Tibial nerve (tissue), 4 donors: ENCODE measurements around the gene ACTR5. TPM values are rescaled to one million over a fixed set of nuclear protein-coding genes. Genes with fewer than 3 reads are reported as not detected.

Source experiments
- DNase-seq, 2 donors: peaks; one replicate each; pipeline ENCODE4 v3.0.0-alpha.2; 2019; ENCODE audit warnings: low spot score in 2 of 2
- H3K27ac ChIP-seq, 4 donors: fragments of 200-600 bp; sonication (generic) in 3 of 4; one replicate each; pipeline ENCODE4 v1.5.1; 2017 to 2019; ENCODE audit warnings: mild to moderate bottlenecking in 1 of 4
- H3K27me3 ChIP-seq, 2 donors: fragments of 200-600 bp; sonication (generic) in 1 of 2; one replicate each; pipeline versions ENCODE4 v1.5.1 to v1.6.0; 2017 to 2019
- H3K36me3 ChIP-seq, 3 donors: fragments of 200-600 bp; sonication (generic); one replicate each; pipeline ENCODE4 v1.5.1; 2018 to 2019
- H3K4me1 ChIP-seq, 4 donors: fragments of 200-600 bp; sonication (generic) in 3 of 4; one replicate each; pipeline ENCODE4 v1.5.1; 2017 to 2019
- H3K4me3 ChIP-seq, 4 donors: fragments of 200-600 bp; sonication (generic) in 3 of 4; one replicate each; pipeline ENCODE4 v1.5.1; 2017 to 2019; ENCODE audit warnings: mild to moderate bottlenecking in 1 of 4, moderate library complexity in 1 of 4
- H3K9me3 ChIP-seq, 4 donors: fragments of 200-600 bp; sonication (generic) in 3 of 4; one replicate each; pipeline ENCODE4 v1.5.1; 2017 to 2019
- CTCF ChIP-seq, 5 experiments: fragments of 200-600 bp in 3 of 5; fragments of 450-650 bp in 2 of 5; sonication (generic) in 3 of 5; IDR thresholded peaks; one replicate each; pipeline ENCODE4 v1.5.1; 2016 to 2019; ENCODE audit warnings: antibody characterized with exemption in 5 of 5, mild to moderate bottlenecking in 3 of 5, moderate library complexity in 2 of 5
- EP300 ChIP-seq, 2 donors: sonication (generic); formaldehyde crosslinking; IDR thresholded peaks; one replicate each; pipeline ENCODE4 v1.6.1; 2017; ENCODE audit warnings: antibody characterized with exemption in 2 of 2, mild to moderate bottlenecking in 1 of 2
- POLR2A ChIP-seq, 2 donors: fragments of 450-650 bp; IDR thresholded peaks; one replicate each; pipeline ENCODE4 v1.6.1; 2017; ENCODE audit warnings: antibody characterized with exemption in 2 of 2, mild to moderate bottlenecking in 2 of 2, moderate library complexity in 2 of 2
- WGBS, 2 donors: methylation state at CpG; one replicate each; pipeline ENCODE4 v1.1.5; 2018; 5-methylcytosine and 5-hydroxymethylcytosine counted together
- total RNA-seq, 4 donors: library from RNA; depleted of rRNA; stranded (reverse); fragments of >200 nt; gene quantifications; one replicate each; pipeline ENCODE4 v1.1.0, GENCODE V29; 2016

The ACTR5 gene
- total RNA-seq, 4 donors from 2014 or later = 14.7 to 19.0 (median 18.6) TPM

- DNase-seq = no peak
- peaks cover 0 to 31% of the 10 kb centered on the region in 2 donors for H3K27me3 ChIP-seq
- H3K27ac ChIP-seq = no peak overlapping the region
- no peak overlapping the region for H3K4me3 ChIP-seq
- no peaks in the 10 kb centered on the region for H3K4me1 ChIP-seq
- no peak for TF ChIP-seq CTCF (IDR thresholded peaks at IDR 0.05)
- 59 to 64% methylated on average over 4 of the region's 4 CpGs for WGBS, 2 donors
- H3K36me3 ChIP-seq = no peaks in the 10 kb centered on the region
- no peaks in the 10 kb centered on the region for H3K9me3 ChIP-seq
Measured at GRCh38 chr20:38704136-38704535, 44.1 kb upstream of the ACTR5 start.

GRCh38 chr20:38706509-38706908 lies 41.8 kb upstream of the ACTR5 start:
- Histone ChIP-seq H3K27ac (no peak overlapping the region), H3K9me3 (no peaks in the 10 kb centered on the region), H3K27me3 (peaks cover 0 to 18% of the 10 kb centered on the region in 2 donors), H3K4me3 (no peak overlapping the region), H3K4me1 (no peaks in the 10 kb centered on the region), H3K36me3 (no peaks in the 10 kb centered on the region)
- DNase-seq = no peak
- 9 to 14% methylated on average over 7 of the region's 7 CpGs for WGBS, 2 donors
- TF ChIP-seq POLR2A (IDR thresholded peaks at IDR 0.05) = no peak

- Histone ChIP-seq H3K4me3 (no peak overlapping the region), H3K27me3 (peaks cover 0 to 63% of the 10 kb centered on the region in 2 donors), H3K36me3 (no peaks in the 10 kb centered on the region), H3K27ac (no peak overlapping the region), H3K4me1 (no peaks in the 10 kb centered on the region), H3K9me3 (no peaks in the 10 kb centered on the region)
- WGBS, 2 donors = 9 to 15% methylated on average over 6 of the region's 6 CpGs
- TF ChIP-seq POLR2A (IDR thresholded peaks at IDR 0.05) (no peak), CTCF (IDR thresholded peaks at IDR 0.05) (no peak), EP300 (IDR thresholded peaks at IDR 0.05) (no peak)
- DNase-seq = no peak
Measured at GRCh38 chr20:38714308-38714707, 34.0 kb upstream of the ACTR5 start.

DNA sequence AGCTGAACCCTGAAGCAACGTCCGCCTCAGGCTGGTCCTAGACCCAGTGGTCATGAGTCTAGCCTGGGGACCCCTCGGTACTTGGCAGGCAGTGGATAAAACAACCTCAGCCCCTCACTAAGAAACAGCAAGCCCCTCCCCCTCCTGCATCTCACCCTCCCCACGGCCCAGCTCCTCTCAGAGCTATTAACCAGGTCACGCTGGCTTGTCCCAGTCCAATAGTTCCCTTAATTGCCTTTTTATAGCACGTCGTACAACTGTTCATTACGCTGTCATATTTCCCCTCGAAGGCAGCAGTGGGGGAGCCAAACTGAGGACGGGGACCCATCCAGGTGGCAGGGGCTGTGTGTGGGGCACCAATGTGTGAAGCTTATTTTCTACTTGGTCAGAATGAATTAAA lies 32.6 kb upstream of the ACTR5 start:
- H3K9me3 ChIP-seq = no peaks in the 10 kb centered on the region
- H3K27me3 ChIP-seq = peaks cover 0 to 77% of the 10 kb centered on the region in 2 donors
- no peaks in the 10 kb centered on the region for H3K4me1 ChIP-seq
- no peaks in the 10 kb centered on the region for H3K36me3 ChIP-seq
- TF ChIP-seq EP300 (IDR thresholded peaks at IDR 0.05) (no peak), CTCF (IDR thresholded peaks at IDR 0.05) (no peak), POLR2A (IDR thresholded peaks at IDR 0.05) (no peak)
- 11 to 21% methylated on average over 10 of the region's 10 CpGs for WGBS, 2 donors
- no peak overlapping the region for H3K4me3 ChIP-seq
- DNase-seq = no peak
- H3K27ac ChIP-seq = no peak overlapping the region

- peaks cover 0 to 98% of the 10 kb centered on the region in 2 donors for H3K27me3 ChIP-seq
- H3K27ac ChIP-seq = no peak overlapping the region
- 0 to 2% methylated on average over 7 of the region's 7 CpGs for WGBS, 2 donors
- H3K9me3 ChIP-seq = no peaks in the 10 kb centered on the region
- peaks cover 0 to 45% (median 2%) of the 10 kb centered on the region in 4 donors for H3K4me1 ChIP-seq
- H3K4me3 ChIP-seq = no peak overlapping the region
- no peak for DNase-seq
- no peaks in the 10 kb centered on the region for H3K36me3 ChIP-seq
- TF ChIP-seq EP300 (IDR thresholded peaks at IDR 0.05) = no peak
- no peak for TF ChIP-seq POLR2A (IDR thresholded peaks at IDR 0.05)
- TF ChIP-seq CTCF (IDR thresholded peaks at IDR 0.05) = no peak
Measured at GRCh38 chr20:38722683-38723016, 25.6 kb upstream of the ACTR5 start.
